CD4-positive, alpha-beta memory T cell (primary cell): ENCODE measurements around the gene PIGBOS1. TPM values are rescaled to one million over a fixed set of nuclear protein-coding genes. Genes with fewer than 3 reads are reported as not detected.
A peak's percentile ranks its signal among the peaks of the same experiment; 100 is the strongest.

Source experiments
- CTCF ChIA-PET: fragments of 350-600 bp; sonication (Branson Sonifier 250); formaldehyde crosslinking; loops from one replicate; lab custom pipeline; 2021; ENCODE audit warnings: inconsistent platforms; ENCODE audit not compliant: partially characterized antibody; lab: Charles Lee
- POLR2A ChIA-PET: fragments of 350-600 bp; sonication (Branson Sonifier 250); formaldehyde crosslinking; loops from one replicate; lab custom pipeline; 2021; ENCODE audit not compliant: partially characterized antibody; lab: Charles Lee
- DNase-seq, 5 donors: peaks; one replicate each; pipeline versions ENCODE4 v3.0.0 to v3.0.0-alpha.2; 2020 to 2022; ENCODE audit warnings: mixed read lengths in 1 of 5
- H3K27ac ChIP-seq: one replicate; pipeline ENCODE4 v1.7.0; 2013; ENCODE audit warnings: low read depth, low read length
- H3K27me3 ChIP-seq: 2 replicates; pipeline ENCODE4 v1.7.0; 2013; ENCODE audit warnings: mild to moderate bottlenecking, low read length, moderate library complexity; ENCODE audit not compliant: insufficient read depth
- H3K36me3 ChIP-seq: 2 replicates; pipeline ENCODE4 v1.7.0; 2013; ENCODE audit warnings: mild to moderate bottlenecking, low read length, moderate library complexity; ENCODE audit not compliant: insufficient read depth
- H3K4me1 ChIP-seq: 2 replicates; pipeline ENCODE4 v1.7.0; 2013; ENCODE audit warnings: mild to moderate bottlenecking, low read length, moderate library complexity; ENCODE audit not compliant: insufficient read depth
- H3K4me3 ChIP-seq, 2 donors: one replicate each; pipeline ENCODE4 v1.7.0; 2013; ENCODE audit warnings: low read length in 2 of 2, mild to moderate bottlenecking in 1 of 2
- H3K9me3 ChIP-seq, 2 donors: one replicate each; pipeline ENCODE4 v1.7.0; 2013; ENCODE audit warnings: low read length in 2 of 2, control low read depth in 1 of 2; ENCODE audit not compliant: control insufficient read depth in 1 of 2
- H3K27ac Mint-ChIP-seq, 7 donors: one replicate each; pipeline ENCODE4 v1.8.0; 2020 to 2021; ENCODE audit warnings: mixed read lengths in 7 of 7, mild to moderate bottlenecking in 6 of 7, inconsistent platforms in 3 of 7, moderate library complexity in 3 of 7
- H3K27me3 Mint-ChIP-seq, 2 donors: one replicate each; pipeline ENCODE4 v1.8.0; 2020 to 2021; ENCODE audit warnings: mixed read lengths in 2 of 2
- H3K36me3 Mint-ChIP-seq, 2 donors: one replicate each; pipeline ENCODE4 v1.8.0; 2020 to 2021; ENCODE audit warnings: mixed read lengths in 2 of 2, inconsistent platforms in 1 of 2, mild to moderate bottlenecking in 1 of 2
- H3K4me1 Mint-ChIP-seq, 4 donors: one replicate each; pipeline ENCODE4 v1.8.0; 2020 to 2021; ENCODE audit warnings: mixed read lengths in 4 of 4, mild to moderate bottlenecking in 1 of 4
- H3K4me3 Mint-ChIP-seq, 8 donors: one replicate each; pipeline ENCODE4 v1.8.0; 2020 to 2021; ENCODE audit warnings: mixed read lengths in 8 of 8, mild to moderate bottlenecking in 7 of 8, moderate library complexity in 6 of 8, inconsistent platforms in 3 of 8
- H3K9me3 Mint-ChIP-seq, 8 donors: one replicate each; pipeline ENCODE4 v1.8.0; 2020 to 2021; ENCODE audit warnings: mixed read lengths in 8 of 8, mild to moderate bottlenecking in 5 of 8, inconsistent platforms in 3 of 8, moderate library complexity in 1 of 8
- intact Hi-C: fragments of 100-400 bp; cut with micrococcal nuclease; formaldehyde crosslinking; loops from one replicate; pipeline ENCODE4 v1.15.1; 2023
- polyA plus RNA-seq, 2 donors: library from polyadenylated mRNA; unstranded; fragments of 300-500 nt; fragmentation: Illumina TruSeq; gene quantifications; one replicate each; pipeline ENCODE4 v1.2.3, GENCODE V29; 2021
- total RNA-seq, 2 experiments: library from RNA; stranded (reverse); gene quantifications; one replicate each; pipeline ENCODE4 v1.2.3, GENCODE V29; 2021

Gene PIGBOS1
- total and polyA plus RNA-seq, 4 experiments from 2014 or later: 14.1 to 37.8 (median 24.0) TPM

DNA sequence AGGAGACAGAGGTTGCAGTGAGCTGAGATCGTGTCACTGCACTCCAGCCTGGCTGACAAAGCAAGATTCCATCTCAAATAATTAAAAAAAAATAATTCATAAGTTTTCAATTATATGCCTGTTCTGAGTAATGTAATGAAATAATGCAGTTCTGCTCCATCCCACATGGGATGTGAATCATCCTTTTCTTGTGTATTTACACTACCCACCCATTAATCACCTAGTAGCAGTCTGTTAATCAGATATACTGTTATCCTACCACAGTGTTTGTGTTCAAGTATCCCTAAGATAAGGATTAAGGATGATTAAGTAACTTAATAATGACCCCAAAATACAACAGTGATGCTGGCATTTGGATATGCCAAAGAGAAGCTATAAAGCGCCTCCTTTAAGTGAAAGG lies 38.9 kb upstream of the PIGBOS1 start:
- Histone ChIP-seq H3K4me3 (no peak overlapping the region), H3K4me1 (no peaks in the 10 kb centered on the region), H3K27ac (no peak overlapping the region), H3K36me3 (peaks cover 6% of the 10 kb centered on the region), H3K9me3 (no peaks in the 10 kb centered on the region), H3K27me3 (no peaks in the 10 kb centered on the region)
- Mint-ChIP-seq H3K27ac (no peak overlapping the region), H3K9me3 (no peaks in the 10 kb centered on the region), H3K4me3 (no peak overlapping the region), H3K36me3 (peaks cover 31 to 58% of the 10 kb centered on the region in 2 donors), H3K27me3 (no peaks in the 10 kb centered on the region), H3K4me1 (no peaks in the 10 kb centered on the region)
- intact Hi-C loops: no loop called here
- POLR2A ChIA-PET: no interaction called here
- no peak for DNase-seq
- CTCF ChIA-PET: interaction anchor here (1.2 to 2.3 kb wide), 3 partner anchors 16 to 139 kb away, joined by 4 to 8 read pairs (median 7); no protein-coding TSS in a partner anchor

DNA sequence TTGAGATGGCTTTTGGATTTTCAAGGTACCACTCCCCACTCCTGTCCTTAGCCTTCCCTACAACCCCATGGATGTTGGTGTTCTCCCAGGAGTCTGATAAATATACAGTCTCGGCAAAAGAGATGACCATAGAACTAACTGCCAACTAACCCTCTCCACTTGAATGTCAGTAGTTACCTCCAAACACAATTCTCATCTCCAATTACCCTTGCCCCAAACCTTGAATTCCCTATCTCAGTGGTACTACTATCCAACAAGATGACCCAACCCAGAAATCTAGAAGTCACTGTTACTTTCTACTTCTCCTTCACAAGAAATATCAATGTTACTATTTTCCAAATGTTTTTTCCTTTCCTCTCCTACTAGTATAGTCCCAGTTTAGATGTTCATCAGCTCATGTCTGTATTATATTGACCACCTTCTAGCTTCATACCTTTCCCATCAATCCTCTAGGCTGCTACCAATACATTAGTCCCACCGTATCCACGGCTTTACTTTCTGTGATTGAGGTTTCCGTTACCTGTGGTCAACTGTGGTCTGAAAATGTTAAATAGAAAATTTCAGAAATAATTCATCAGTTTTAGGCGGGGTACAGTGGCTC lies 38.2 kb upstream of the PIGBOS1 start:
- no peak overlapping the region for H3K4me3 Mint-ChIP-seq
- peaks cover 26 to 55% of the 10 kb centered on the region in 2 donors for H3K36me3 Mint-ChIP-seq
- H3K4me1 Mint-ChIP-seq: no peaks in the 10 kb centered on the region
- intact Hi-C loops: no loop called here
- Histone ChIP-seq H3K27me3 (no peaks in the 10 kb centered on the region), H3K4me3 (no peak overlapping the region), H3K36me3 (peaks cover 6% of the 10 kb centered on the region), H3K4me1 (no peaks in the 10 kb centered on the region), H3K27ac (no peak overlapping the region), H3K9me3 (no peaks in the 10 kb centered on the region)
- H3K27ac Mint-ChIP-seq: peak overlapping the region in 4 of 7 donors; percentile 0 to 88 (median 62)
- no peaks in the 10 kb centered on the region for H3K27me3 Mint-ChIP-seq
- CTCF ChIA-PET: interaction anchor here (2.3 kb wide), 1 partner anchor 138 kb away, joined by 7 read pairs; no protein-coding TSS in a partner anchor
- POLR2A ChIA-PET: no interaction called here
- H3K9me3 Mint-ChIP-seq: no peaks in the 10 kb centered on the region
- no peak for DNase-seq

DNA sequence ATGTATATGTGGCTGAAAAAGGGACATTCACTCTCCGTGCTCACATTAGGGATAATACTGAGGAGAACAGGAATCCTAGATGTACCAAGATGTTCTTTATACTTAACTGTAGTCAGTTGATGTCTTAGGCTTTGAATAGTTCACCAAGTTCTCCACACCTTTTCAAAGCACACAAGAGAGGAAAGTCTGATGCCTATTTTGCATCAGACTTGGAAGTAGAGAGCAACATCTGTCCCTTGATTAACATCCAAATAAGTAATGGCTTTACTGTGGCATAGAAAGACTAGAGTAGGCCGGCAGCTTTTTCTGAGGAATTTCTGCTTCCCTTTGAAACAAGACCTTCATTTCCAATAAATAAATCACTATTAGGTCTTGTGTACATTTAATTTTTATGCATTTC lies 34.1 kb upstream of the PIGBOS1 start:
- H3K4me3 ChIP-seq: no peak overlapping the region
- POLR2A ChIA-PET: no interaction called here
- H3K9me3 ChIP-seq: no peaks in the 10 kb centered on the region
- no peaks in the 10 kb centered on the region for H3K27me3 Mint-ChIP-seq
- intact Hi-C loops: no loop called here
- peaks cover 12% of the 10 kb centered on the region for H3K36me3 ChIP-seq
- no peaks in the 10 kb centered on the region for H3K9me3 Mint-ChIP-seq
- no peaks in the 10 kb centered on the region for H3K4me1 Mint-ChIP-seq
- CTCF ChIA-PET: no interaction called here
- H3K27ac Mint-ChIP-seq: no peak overlapping the region
- H3K27ac ChIP-seq: no peak overlapping the region
- peaks cover 25 to 49% of the 10 kb centered on the region in 2 donors for H3K36me3 Mint-ChIP-seq
- no peak for DNase-seq
- H3K4me1 ChIP-seq: no peaks in the 10 kb centered on the region
- no peaks in the 10 kb centered on the region for H3K27me3 ChIP-seq
- no peak overlapping the region for H3K4me3 Mint-ChIP-seq

DNA sequence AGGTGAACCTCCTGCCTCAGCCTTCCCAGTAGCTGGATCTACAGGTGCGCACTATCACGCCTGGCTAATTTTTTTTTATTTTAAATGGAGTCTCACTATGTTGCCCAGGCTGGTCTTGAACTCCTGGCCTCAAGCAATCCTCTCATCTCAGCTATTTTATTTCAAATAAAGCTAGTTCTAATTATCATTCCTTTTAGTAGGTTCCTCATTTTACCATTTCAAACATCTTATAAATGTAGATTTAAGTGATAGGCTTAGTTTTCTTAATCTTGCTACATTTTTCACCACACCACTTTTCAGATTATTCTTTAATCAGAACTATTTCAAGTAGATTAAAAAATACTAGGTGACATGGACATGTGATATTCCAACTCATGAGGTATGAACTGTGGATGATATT lies 30.4 kb upstream of the PIGBOS1 start:
- Histone ChIP-seq H3K4me1 (no peaks in the 10 kb centered on the region), H3K27ac (no peak overlapping the region), H3K4me3 (no peak overlapping the region), H3K27me3 (no peaks in the 10 kb centered on the region), H3K9me3 (no peaks in the 10 kb centered on the region), H3K36me3 (peaks cover 9% of the 10 kb centered on the region)
- POLR2A ChIA-PET: no interaction called here
- DNase-seq: no peak
- H3K27me3 Mint-ChIP-seq: no peaks in the 10 kb centered on the region
- intact Hi-C loops: no loop called here
- H3K4me1 Mint-ChIP-seq: peaks cover 0 to 1% (median 0%) of the 10 kb centered on the region in 4 donors
- CTCF ChIA-PET: interaction anchor here (1.2 to 1.6 kb wide), 2 partner anchors 85 to 86 kb away, joined by 3 to 4 read pairs; no protein-coding TSS in a partner anchor
- H3K9me3 Mint-ChIP-seq: no peaks in the 10 kb centered on the region
- H3K4me3 Mint-ChIP-seq: no peak overlapping the region
- peaks cover 31 to 42% of the 10 kb centered on the region in 2 donors for H3K36me3 Mint-ChIP-seq
- no peak overlapping the region for H3K27ac Mint-ChIP-seq

DNA sequence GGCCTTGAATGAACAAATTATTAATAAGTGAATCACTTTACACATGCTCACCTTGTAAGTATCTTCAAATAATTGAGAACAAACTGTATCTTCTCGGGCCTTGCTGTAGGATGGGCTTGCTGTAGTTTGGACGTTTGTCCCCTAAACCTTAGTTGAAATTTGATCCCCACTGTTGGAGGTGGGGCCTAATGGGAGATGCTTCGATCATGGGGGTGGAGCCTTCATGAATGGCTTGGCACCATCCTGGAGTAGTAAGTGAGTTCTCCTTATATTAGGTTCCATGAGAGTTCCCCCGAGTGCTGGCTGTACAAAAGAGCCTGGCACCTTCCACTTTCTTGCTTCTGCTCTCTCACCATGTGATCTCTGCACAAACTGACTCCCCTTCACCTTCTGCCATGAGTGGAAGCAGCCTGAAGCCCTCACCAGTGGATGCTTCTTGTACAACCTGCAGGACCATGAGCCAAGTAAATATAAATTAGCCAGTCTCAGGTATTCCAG lies 29.4 kb upstream of the PIGBOS1 start:
- no peak overlapping the region for H3K4me3 ChIP-seq
- CTCF ChIA-PET: interaction anchor here (1.2 to 1.6 kb wide), 2 partner anchors 86 to 87 kb away, joined by 3 to 4 read pairs; no protein-coding TSS in a partner anchor
- intact Hi-C loops: no loop called here
- H3K4me1 Mint-ChIP-seq: peaks cover 0 to 1% (median 0%) of the 10 kb centered on the region in 4 donors
- no peaks in the 10 kb centered on the region for H3K9me3 Mint-ChIP-seq
- peak overlapping the region in 2 of 7 donors; percentile 7 to 68 for H3K27ac Mint-ChIP-seq
- H3K36me3 Mint-ChIP-seq: peaks cover 38 to 48% of the 10 kb centered on the region in 2 donors
- no peak overlapping the region for H3K27ac ChIP-seq
- no peak overlapping the region for H3K4me3 Mint-ChIP-seq
- H3K27me3 Mint-ChIP-seq: no peaks in the 10 kb centered on the region
- POLR2A ChIA-PET: no interaction called here
- no peaks in the 10 kb centered on the region for H3K4me1 ChIP-seq
- H3K9me3 ChIP-seq: no peaks in the 10 kb centered on the region
- H3K27me3 ChIP-seq: no peaks in the 10 kb centered on the region
- H3K36me3 ChIP-seq: peaks cover 12% of the 10 kb centered on the region
- no peak for DNase-seq

DNA sequence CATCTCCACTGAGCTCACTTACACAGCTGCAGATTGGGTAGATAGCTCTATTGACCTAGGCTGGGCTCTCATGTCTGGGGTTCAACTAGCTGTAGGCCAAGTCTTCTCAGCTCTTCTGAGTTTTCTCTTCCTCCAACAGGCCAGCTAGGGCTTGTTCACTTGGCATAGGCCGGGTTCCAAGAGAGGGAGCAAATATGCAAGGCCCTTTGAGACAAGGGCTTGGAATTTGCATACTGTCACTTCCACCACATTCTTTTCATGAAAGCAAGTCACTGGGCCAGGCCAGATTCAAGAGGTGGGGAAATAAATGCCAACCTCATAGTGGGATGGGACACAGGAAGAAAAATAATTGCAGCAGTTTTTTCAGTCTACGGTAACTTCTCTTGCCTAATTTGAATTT lies 25.3 kb upstream of the PIGBOS1 start:
- Mint-ChIP-seq H3K4me3 (no peak overlapping the region), H3K4me1 (peaks cover 0 to 1% (median 0%) of the 10 kb centered on the region in 4 donors), H3K9me3 (no peaks in the 10 kb centered on the region), H3K27me3 (no peaks in the 10 kb centered on the region), H3K27ac (peak overlapping the region in 6 of 7 donors; percentile 11 to 63 (median 44)), H3K36me3 (peaks cover 44 to 53% of the 10 kb centered on the region in 2 donors)
- H3K36me3 ChIP-seq: peaks cover 17% of the 10 kb centered on the region
- no peak overlapping the region for H3K4me3 ChIP-seq
- intact Hi-C loops: no loop called here
- no peak overlapping the region for H3K27ac ChIP-seq
- POLR2A ChIA-PET: no interaction called here
- no peak for DNase-seq
- H3K9me3 ChIP-seq: no peaks in the 10 kb centered on the region
- H3K4me1 ChIP-seq: no peaks in the 10 kb centered on the region
- no peaks in the 10 kb centered on the region for H3K27me3 ChIP-seq
- CTCF ChIA-PET: interaction anchor here (1.4 kb wide), 1 partner anchor 91 kb away, joined by 3 read pairs; no protein-coding TSS in a partner anchor

DNA sequence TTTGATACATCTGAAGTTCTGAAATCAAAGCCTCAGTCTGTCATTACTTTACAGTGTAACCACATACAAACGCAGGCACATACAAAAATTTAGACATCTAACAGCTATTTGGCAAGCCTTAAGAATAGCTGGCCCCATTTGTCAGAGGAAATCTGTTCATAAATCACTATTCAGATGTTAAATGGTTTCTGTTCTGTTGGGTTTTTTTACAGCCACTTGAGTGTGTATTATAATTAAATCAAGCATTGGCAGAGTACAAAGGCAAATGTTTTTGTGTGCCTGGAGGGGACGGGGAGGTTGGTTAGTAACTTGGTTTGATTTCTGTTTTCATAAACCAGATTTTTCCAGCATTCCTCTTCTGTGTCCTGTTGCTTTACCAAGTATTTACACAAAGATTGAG lies 24.2 kb upstream of the PIGBOS1 start:
- peaks cover 46 to 56% of the 10 kb centered on the region in 2 donors for H3K36me3 Mint-ChIP-seq
- Histone ChIP-seq H3K27ac (no peak overlapping the region), H3K36me3 (peaks cover 12% of the 10 kb centered on the region), H3K4me1 (no peaks in the 10 kb centered on the region), H3K9me3 (no peaks in the 10 kb centered on the region), H3K27me3 (no peaks in the 10 kb centered on the region), H3K4me3 (no peak overlapping the region)
- H3K9me3 Mint-ChIP-seq: no peaks in the 10 kb centered on the region
- H3K4me3 Mint-ChIP-seq: no peak overlapping the region
- ChIA-PET POLR2A (no interaction called here), CTCF (interaction anchor here (1.4 kb wide), 1 partner anchor 92 kb away, joined by 3 read pairs; no protein-coding TSS in a partner anchor)
- intact Hi-C loops: no loop called here
- peaks cover 0 to 1% (median 0%) of the 10 kb centered on the region in 4 donors for H3K4me1 Mint-ChIP-seq
- peak overlapping the region in 2 of 7 donors; percentile 41 to 57 for H3K27ac Mint-ChIP-seq
- H3K27me3 Mint-ChIP-seq: no peaks in the 10 kb centered on the region
- DNase-seq: no peak
